Activated CD8-positive, alpha-beta memory T cell treated with anti-CD3 and anti-CD28 coated beads, Interleukin-2, amount 50 U/mL, for 1 hour (primary cell): ENCODE results near the gene RBM4B.

Source experiments
- DNase-seq: peaks from one replicate; pipeline ENCODE4 v3.0.0-alpha.2; 2020; ENCODE audit errors: extremely low read depth

Gene RBM4B

DNA sequence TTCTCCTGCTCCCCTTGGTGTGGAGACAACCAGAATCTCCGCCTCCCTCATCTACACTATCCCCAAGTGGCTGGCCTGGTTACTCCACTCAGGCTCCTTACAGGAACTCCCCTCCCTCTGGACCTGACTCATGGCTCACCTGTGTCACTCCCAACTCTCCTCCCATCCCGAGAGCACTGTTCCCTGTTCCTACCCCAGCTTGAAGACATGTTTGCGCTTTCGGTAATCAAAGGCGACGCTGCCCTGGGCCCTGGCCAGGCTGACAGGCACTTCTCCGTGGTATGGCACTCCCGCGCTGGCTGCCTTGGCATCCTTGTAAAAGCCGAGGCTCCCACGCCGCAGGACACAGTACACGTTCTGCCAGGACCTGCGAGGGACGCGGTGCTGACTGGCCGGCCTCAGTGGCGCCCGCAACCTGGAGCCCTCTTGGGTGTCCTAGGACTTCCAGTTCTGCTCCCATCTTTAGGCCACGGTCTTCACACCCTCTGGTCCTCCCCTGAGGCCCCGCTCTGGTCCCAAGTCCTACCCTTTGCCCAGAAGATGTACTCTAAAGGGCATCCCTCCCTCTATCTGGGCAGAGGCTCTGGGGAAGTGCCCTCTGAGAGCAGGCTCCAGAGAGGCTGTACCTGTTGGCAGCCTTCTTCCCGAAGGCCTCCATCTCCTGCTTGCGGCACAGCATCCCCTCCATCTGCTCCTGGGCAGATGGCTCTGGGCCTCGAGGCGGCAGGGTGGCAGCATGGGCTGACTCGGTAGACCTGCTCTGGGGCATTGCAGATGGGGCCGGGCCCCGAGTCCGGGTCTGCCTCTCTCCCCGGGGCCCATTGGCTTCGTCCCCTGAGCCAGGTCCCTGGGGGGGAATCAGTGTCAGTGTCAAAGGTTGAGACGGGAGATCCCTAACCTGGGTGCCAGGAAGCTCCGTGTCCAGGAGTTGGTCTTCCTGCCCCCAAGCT is 9.4 kb upstream of the RBM4B start:
- DNase-seq: no peak

DNA sequence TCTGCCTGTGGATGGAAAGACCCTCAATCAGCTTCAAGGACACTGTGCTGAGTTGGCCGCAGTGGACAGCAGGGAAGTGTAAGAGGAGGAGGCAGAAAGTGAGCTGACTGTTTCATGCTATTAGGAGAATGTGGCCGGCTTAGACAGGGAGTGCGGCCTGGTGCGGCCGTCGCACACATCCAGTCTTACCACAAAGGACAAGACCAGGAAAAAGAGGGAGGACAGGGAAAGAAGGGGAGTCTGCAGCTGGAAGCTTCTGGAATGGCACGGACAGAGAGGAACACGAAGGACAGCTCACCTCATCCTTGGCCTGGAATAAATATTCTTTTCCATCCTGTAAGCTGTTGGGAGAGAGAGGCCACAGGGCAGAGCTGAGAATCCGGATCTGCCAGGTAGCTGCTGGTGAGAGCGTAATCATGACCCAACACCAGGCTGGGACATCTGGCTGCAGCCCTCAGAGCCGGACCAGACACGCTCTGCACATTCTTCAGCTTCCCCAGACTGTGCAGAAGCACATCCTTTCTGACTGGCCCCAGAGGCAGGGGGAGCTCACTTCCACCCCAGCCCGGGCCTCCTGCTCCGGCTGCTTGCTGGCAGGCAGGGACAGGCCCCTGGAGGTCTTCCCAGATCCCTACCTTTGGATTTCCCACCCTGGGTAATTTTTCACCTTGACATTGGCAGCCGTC is 8.6 kb upstream of the RBM4B start:
- no peak for DNase-seq

DNA sequence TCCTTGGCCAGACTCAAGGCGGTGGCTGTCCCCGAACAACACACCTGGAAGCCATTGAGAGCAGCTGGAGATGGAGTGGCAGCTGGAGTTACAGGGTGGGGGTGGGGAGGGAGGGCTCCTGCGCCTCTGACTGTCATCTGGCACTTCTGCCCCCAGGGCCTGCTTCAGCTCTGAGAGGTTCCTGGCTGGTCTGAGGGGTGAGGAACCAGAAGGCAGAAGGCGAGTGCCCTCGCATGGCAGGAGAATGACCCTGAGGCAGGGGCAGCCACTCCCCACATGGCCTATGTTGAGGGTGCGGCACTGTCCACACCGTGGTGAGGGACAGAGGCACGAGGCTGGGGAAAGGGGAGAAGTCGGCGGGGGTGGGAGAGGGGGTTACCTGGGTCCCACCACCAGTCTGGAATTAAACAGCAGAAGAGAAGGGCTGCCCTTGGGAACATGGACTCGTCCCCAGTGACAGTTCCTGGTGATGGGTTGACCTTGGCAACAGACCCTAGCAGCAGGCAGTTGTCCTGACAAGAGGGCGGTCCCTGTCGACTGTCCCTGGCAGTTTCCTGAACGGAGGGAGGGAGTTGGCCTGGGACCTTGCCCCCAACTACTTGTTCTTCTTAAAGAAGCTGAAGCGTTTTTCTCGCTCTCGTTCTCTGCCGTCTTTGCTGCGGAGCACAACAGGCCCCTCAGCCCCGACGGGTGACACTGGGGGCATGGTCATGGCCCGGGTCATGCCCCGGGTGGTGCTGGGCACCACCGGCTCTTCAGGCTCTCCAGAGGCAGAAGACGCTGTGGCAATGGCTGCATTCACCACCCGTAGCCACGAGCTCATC is 7.8 kb upstream of the RBM4B start:
- DNase-seq: no peak

DNA sequence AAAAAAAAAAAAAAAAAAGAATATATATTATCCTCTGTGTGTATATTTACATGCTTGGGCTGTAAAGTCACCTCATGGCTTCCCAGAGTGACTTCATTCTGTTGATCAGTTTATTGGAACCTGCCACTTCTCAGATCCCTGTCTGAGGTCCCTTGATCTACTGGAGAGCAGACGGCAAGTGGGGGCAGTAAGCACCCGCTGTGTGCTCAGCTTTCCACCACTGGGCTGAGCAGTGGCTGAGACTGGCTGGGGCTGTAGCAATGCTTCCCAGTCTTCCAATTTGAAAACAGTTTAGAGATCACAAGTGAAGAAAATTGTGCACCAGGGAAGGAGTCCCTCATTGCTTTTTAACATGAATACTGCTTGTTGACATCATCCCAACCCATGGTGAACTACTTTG is 6.9 kb upstream of the RBM4B start:
- no peak for DNase-seq

DNA sequence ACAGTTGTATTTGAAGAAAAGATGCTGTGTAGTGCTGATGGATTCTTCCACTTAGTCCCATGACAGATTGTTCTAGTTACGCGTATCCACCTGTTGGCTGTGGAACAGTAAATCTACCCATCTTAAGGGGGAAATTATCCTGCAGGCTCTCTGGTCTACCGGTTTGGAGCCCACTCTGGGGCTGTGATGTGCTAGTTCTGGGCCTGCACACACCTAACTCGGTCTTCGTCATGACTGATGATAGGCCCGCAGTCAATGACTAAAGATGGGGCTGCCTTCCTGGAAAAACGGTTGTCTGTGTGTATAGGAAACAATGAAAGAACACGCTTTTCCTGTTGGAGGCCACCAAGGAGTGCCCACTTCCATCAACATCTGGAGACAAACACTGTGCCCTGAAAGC is 6.2 kb upstream of the RBM4B start:
- DNase-seq: no peak

DNA sequence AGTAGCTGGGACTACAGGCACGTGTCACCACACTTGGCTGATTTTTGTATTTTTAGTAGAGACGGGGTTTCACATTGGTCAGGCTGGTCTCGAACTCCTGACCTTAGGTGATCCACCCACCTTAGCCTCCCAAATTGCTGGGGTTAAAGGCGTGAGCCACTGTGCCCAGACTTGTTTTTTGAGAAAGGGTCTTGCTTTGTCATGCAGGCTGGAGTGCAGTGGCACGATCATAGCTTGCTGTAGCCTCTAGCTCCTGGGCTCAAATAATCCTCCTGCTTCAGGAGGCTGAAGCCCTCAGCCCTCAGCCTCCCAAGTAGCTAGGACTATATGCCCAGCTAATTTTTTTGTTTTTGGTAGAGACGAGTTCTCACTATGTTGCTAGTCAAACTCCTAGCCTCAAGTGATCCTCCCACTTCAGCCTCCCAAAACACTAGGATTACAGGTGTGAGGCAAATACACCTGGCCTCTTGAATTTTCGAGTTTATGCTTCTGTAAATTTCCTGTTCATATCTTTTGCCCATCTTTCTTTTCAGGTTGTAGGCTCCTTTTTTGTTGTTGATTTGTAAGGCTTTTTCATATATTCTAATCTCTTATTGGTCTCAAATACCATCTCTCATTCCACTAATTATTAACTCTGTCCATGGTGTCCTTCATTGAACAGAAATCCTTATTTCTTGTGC is 3.4 kb upstream of the RBM4B start:
- DNase-seq: no peak

DNA sequence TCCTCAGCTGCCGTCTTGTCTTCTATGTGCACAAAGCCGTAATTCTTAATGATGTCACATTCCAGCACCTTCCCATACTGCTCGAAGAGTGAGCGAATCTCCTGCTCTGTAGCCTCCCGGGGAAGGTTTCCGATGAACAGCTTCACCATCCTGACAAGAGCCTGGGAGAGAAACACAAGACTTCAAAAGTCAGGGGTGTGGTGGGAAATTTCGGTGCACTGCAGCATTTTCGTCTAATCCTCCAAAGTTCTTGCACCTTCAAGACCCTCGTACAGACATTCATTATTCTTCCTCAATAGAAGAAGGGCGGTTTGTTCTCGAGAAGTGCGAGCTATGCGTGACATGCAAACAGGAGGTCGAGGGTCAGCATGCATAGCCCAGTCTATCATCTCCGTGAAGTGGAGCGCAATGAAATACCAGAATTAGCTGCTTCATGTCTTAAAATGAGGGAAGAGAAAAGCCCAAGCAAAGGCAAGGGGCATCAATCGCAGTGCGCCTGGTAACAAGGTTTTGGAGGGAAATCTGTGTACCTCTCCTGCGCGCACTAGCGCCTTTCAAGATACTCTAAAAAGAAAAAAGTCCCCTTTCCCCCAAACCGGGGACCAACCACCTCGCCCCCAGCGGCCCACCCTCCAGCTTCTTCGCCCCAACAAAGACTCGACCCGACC is 622 bp downstream of the RBM4B start:
- no peak for DNase-seq

DNA sequence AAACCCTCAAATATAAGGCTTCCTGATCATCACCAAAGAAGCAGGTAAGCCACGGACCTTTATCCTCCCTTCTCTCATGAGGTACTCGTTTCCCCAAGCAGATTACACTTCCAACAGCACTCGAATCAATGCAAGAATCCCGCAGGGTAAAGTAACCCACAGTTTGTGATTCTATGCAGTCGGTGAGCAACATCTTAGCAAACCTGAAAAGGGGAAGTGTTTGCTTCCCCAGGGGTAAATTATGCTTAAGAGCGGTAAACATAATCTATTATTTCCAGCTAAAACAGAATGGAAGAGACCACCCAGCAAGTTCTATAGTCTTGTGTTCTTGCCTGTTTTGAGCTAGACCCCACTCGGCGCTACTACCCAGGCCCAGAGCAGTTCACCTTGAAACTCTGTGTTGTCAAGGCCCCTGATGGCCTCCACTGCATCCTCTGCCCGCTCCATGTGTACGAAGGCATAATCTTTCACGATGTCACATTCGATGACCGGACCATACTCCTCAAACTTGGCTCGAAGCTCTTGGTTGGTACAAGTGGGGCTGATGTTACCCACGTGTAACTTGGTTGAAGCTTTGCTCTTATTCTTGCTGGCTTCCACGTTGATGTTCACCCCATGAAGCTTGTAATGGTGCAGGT is 1.3 kb downstream of the RBM4B start:
- DNase-seq: no peak

DNA sequence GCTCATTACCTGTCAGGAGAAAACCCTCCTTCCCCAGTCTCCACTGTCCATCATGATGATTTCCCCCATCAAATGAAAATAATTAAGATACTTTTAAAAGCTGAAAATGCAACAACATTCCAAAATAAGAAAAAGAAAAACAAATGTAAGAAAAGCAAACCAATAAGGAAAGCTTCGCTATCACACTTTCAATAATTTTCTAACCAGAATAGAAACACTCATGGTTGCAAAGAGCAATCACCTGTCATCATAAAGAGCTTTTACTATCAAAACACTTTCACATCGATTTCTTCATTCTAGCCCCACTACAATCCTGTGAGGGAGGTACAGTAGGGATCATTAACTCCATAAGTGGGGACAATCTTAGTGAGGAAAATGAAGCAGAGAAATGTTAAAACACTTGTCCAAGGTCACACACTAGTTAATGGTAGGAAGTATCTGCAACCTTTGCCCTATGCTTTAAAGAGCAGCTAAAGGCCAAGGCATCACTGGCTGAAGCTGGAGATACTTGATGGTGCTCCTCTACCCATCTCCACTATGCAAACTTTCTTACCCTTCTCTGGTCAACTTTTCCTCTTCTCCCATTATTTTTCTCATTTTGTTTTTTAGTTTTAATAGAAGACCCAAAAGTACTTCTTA is 2.6 kb downstream of the RBM4B start:
- DNase-seq: no peak

DNA sequence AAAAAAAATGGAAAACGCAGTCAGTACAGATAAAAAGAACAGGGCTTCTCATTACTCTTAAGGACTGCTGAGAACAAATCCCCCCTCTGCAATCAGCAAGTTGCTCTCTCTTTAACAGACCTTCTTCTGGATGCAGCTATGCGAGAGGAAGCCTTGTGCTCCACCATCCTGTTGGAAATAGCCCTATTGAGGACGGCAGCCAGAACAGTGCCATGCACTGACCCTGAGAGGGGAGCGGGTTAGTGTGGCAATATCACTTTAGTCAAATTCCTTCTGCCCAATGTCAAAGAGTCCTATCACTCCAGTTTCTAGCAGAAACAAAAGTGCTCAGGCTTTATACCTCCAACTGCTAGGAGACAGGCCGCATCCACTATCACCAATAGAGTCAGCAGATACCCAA is 6.9 kb downstream of the RBM4B start:
- no peak for DNase-seq

DNA sequence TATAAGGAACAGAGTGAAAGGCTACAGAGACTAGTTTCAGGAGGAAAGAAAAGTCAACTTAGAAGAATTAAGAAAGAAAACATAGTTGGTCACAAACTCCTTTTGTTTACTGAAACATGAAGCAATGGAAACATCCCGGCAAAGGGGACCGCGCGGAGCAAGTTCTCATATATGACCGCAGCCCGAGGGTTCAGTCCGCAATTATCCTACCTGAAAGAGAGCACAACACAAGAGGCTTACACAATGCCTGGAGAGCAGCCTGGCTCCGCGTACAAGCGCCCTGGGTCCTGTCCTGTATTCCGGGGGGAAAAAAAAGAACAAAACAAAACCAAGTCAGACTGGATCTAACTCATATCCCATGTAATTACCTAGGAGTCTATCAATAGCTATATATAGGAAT is 12.3 kb downstream of the RBM4B start:
- no peak for DNase-seq

DNA sequence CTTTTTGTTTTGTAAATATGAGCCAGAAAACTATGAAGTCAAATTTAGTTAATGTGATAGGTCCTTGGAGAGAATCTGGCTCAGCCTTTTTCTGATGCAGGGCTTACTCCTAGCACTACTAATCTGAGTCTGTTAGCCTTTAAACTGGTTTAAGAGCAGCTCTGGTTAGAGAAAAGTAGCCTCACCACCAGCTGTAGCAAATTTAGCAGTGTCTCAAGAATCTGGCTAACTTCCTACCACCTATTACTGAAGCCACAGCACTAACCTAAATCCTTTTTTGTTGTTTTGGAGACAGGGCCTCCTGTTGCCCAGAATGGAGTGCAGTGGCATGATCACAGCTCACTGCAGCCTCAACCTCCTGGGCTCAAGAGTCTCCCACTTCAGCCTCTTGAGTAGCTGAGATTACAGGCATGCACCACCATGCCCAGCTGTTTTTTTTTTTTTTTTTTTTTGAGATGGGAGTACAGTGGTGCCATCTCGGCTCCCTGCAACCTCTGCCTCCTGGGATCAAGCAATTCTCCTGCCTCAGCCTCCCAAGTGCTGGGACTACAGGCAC is 13.9 kb downstream of the RBM4B start:
- DNase-seq: no peak

DNA sequence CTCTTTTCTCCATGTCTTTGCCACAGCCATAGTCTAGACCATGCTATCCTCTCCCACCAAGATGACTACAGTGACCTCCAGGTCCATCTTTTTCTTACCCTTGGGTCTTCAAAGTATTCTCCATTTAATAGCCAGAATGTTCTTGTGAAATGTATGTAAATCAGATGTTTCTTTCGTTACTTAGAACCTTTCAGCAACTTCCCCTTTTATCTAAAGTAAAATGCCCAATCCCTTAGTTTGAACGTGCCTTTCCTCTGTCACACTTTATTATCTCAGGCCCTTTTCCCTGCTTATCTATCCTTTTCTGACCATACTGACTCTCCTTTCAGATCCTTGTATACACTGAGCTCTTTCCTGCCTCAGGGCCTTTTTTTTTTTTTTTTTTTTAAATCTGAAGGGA is 17.9 kb downstream of the RBM4B start:
- DNase-seq: no peak

DNA sequence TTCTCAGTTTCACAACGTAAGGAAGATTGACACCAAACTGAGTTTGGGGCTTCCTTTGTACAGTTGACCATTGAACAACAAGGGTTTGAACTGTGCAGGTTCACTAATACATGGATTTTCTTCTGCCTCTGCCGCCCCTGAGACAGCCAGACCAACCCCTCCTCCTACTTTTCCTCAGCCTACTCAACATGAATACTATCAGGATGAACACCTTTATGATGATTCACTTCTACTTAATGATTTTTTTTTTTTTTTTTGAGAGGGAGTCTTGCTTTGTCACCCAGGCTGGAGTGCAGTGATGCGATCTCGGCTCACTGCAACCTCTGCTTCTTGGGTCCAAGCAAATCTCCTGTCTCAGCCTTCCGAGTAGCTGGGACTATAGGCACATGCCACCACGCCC is 24.6 kb downstream of the RBM4B start:
- DNase-seq: no peak

DNA sequence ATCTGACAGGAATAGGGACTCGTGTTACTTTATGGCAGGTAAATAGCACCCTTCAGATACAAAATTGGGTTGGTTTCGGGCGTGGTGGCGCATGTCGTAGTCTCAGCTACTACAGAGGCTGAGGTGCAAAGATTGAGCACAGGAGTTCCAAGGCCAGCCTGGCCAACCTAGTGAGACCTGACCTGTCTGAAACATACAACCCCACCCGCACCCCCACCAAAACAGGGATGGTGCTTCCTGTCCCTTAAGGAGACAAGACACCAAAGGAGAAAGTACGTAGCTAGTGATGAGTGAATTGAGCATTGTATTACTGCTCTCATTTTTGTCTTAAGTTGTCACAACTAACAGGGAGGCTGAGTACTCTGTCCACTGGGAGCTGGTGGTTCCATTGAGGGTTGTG is 25.0 kb downstream of the RBM4B start:
- no peak for DNase-seq

DNA sequence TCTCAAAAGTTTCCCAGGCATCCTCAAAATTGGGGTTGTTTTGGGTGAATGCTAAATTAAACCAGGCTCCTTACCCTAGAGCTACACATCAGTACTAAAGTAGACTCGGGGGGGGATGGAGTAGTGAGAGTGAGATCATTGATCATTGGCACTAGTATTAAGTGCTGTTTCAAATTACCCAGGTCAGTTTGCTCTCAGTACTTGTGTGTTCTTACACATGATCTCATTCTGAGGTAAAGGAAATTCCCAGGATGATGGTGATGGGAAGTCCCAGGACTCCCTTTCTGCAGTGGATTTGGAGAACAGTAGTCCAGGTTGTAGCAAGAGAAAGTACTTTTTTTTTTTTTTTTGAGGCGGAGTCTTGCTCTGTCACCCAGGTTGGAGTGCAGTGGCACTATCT is 26.7 kb downstream of the RBM4B start:
- no peak for DNase-seq

DNA sequence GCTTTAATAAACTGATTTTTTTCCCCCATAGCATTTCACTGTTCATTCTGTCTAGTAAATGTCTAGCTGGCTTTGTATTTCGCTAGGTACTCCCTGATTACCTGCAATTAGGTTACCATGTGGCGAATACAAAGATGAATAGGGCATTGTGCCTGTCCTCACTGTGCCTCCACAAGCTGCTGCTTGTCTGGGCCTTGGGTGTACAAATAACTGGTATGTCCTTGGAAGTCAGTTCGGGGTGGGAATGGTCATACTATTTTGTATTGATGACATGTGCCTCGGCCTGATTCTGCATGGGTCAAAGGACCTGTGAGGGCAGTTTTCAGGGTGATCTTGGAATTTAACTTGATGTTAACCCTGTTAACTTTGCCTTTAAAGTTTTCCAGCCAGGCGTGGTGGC is 27.8 kb downstream of the RBM4B start:
- DNase-seq: no peak

DNA sequence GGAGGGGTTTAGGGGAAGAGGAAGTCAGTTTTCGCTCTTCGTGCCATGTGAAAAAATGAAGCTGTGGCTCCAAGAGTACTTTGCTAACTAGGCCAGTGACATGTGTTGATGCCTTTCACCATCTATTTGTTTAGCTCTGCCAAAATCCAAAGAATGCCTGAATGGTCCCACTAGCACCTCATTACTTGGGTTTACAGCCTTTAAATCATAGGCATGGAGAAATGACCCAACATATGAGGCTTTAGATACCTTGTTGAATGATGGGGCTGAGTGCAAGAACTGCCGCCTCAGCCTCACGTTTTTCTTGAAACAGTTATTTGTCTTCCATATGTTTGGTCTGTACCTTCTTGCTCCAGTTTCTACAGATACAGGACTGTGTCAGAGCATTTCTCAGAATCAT is 30.9 kb downstream of the RBM4B start:
- no peak for DNase-seq

DNA sequence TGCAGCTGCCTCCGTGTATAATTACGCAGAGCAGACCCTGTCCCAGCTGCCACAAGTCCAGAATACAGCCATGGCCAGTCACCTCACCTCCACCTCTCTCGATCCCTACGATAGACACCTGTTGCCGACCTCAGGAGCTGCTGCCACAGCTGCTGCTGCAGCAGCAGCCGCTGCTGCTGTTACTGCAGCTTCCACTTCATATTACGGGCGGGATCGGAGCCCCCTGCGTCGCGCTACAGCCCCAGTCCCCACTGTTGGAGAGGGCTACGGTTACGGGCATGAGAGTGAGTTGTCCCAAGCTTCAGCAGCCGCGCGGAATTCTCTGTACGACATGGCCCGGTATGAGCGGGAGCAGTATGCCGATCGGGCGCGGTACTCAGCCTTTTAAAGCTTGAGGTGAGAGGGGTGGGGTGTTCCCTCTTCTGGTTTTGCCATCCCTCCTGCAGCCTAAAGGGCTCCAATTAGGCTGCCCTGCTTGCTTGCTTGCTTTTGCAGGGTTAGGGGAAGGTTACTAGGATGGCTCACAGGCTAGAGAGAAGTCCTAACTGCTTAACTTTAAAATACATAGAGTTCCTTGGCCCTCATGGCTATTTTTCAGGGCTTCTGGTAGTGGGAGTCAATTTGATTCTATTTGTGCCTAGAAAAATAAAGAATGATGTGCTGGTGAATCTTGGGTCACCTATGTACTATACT is 33.8 kb downstream of the RBM4B start:
- DNase-seq: no peak
